Measurements from ENCODE around the gene NDUFB11.

The NDUFB11 gene

DNA sequence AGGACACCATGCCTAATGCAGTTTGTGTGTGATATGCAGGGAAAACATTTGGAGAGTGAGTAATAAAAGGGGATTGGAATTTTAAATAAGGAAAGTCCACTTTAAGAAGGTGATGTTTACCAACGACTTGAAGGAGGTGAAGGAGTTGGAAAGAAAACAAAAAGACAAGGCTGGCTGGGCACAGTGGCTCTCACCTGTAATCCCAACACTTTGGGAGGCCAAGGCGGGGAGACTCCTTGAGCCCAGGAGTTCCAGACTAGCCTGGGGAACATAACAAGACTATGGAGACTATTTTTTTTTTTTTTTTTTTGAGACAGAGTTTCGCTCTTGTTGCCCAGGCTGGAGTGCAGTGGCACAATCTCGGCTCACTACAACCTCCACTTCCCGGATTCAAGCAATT, 11.0 kb downstream of the NDUFB11 start:
- TF ChIP-seq FOXP2 (optimal IDR thresholded peaks at IDR 0.05; ENCODE audit: borderline replicate concordance, extremely low read depth, extremely low read length, insufficient read depth), result no peak
- no peak for TF ChIP-seq TAF1 (IDR thresholded peaks at IDR 0.05; ENCODE audit: borderline replicate concordance, insufficient read depth, low read length)
- no peak for TF ChIP-seq POLR2AphosphoS5 (IDR thresholded peaks at IDR 0.05; ENCODE audit: low read depth, low read length)
- TF ChIP-seq SIN3A (IDR thresholded peaks at IDR 0.05; ENCODE audit: borderline replicate concordance, insufficient read depth, low read length), result no peak
- TF ChIP-seq, protein P1, sequence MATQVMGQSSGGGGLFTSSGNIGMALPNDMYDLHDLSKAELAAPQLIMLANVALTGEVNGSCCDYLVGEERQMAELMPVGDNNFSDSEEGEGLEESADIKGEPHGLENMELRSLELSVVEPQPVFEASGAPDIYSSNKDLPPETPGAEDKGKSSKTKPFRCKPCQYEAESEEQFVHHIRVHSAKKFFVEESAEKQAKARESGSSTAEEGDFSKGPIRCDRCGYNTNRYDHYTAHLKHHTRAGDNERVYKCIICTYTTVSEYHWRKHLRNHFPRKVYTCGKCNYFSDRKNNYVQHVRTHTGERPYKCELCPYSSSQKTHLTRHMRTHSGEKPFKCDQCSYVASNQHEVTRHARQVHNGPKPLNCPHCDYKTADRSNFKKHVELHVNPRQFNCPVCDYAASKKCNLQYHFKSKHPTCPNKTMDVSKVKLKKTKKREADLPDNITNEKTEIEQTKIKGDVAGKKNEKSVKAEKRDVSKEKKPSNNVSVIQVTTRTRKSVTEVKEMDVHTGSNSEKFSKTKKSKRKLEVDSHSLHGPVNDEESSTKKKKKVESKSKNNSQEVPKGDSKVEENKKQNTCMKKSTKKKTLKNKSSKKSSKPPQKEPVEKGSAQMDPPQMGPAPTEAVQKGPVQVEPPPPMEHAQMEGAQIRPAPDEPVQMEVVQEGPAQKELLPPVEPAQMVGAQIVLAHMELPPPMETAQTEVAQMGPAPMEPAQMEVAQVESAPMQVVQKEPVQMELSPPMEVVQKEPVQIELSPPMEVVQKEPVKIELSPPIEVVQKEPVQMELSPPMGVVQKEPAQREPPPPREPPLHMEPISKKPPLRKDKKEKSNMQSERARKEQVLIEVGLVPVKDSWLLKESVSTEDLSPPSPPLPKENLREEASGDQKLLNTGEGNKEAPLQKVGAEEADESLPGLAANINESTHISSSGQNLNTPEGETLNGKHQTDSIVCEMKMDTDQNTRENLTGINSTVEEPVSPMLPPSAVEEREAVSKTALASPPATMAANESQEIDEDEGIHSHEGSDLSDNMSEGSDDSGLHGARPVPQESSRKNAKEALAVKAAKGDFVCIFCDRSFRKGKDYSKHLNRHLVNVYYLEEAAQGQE (IDR thresholded peaks at IDR 0.05; ENCODE audit: insufficient read depth in 1 of 2, low read depth in 2 of 2, low read length in 2 of 2), result no peak

DNA sequence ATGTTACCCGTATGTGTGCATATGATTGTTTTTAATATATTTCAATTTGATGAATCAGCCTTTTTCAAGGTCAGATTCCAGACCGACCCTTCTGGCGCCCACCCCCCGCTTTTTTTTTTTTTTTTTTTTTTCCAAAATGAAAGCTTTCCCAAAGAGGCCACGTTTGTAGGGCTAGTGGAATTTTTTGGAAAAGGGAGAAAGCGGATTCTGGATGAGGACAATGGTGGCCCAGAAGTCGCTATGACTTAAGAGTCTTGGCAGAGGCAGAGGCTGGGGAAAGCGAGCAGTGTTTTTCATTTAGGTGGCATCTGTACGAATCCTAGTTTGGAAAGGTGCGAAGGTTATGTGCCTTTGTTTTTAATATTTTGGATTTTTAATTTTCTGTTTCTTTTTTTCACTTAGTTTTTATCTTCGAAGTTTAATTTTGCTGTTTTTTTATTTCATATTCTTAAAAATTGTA, 14.6 kb downstream of the NDUFB11 start:
- TF ChIP-seq FOXP2 (optimal IDR thresholded peaks at IDR 0.05; ENCODE audit: borderline replicate concordance, extremely low read depth, extremely low read length, insufficient read depth), result no peak
- TF ChIP-seq POLR2AphosphoS5 (IDR thresholded peaks at IDR 0.05; ENCODE audit: low read depth, low read length), result no peak
- TF ChIP-seq, protein P1 (IDR thresholded peaks at IDR 0.05; ENCODE audit: insufficient read depth in 1 of 2, low read depth in 2 of 2, low read length in 2 of 2), result no peak

DNA sequence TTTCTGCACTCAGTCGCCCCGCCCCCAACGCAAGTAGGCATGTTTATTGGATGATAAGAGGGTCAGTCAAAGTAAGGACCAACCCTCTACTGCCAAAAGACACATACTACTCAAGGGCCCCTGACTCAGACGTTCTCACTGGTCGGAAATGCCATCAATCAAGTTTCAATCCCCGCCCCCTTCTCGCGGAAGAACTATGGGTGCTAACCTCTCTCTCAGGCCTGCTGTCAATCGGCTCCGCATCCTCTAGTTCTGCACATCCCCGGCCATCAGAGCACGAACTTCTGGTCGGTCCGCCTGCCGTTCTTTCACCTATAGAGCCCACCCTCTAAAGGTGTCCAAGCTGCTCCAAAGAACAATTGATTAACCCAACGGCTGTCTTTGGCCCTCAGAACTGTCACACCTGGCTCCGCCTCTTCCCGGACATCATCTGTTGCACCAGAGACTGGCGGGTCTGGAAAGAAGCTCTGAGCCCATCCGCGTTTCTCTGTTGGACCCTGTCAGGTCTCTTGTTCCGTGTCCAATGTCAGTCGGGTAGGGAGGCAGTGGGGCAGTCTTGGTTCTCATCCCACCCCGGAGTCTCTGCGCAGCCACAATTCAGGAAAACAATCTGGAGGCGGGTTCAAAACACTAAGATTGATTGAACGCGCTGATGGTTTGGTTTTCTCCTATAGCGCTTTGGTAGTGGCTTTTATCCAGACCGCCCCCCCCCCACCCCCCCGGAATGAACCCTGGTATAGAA, 15.2 kb downstream of the NDUFB11 start:
- TF ChIP-seq TAF1 (IDR thresholded peaks at IDR 0.05; ENCODE audit: borderline replicate concordance, insufficient read depth, low read length), result peak; percentile 61; the same call in 1 of the 2 replicates
- TF ChIP-seq, protein P1 (IDR thresholded peaks at IDR 0.05; ENCODE audit: insufficient read depth in 1 of 2, low read depth in 2 of 2, low read length in 2 of 2), result no peak
- no peak; the same call in 1 of the 2 replicates for TF ChIP-seq POLR2AphosphoS5 (IDR thresholded peaks at IDR 0.05; ENCODE audit: low read depth, low read length)
- 0 out of 2 replicates have a peak, but pooled peaks have one; percentile 10 for TF ChIP-seq SIN3A (IDR thresholded peaks at IDR 0.05; ENCODE audit: borderline replicate concordance, insufficient read depth, low read length)
- no peak for TF ChIP-seq FOXP2 (optimal IDR thresholded peaks at IDR 0.05; ENCODE audit: borderline replicate concordance, extremely low read depth, extremely low read length, insufficient read depth)

DNA sequence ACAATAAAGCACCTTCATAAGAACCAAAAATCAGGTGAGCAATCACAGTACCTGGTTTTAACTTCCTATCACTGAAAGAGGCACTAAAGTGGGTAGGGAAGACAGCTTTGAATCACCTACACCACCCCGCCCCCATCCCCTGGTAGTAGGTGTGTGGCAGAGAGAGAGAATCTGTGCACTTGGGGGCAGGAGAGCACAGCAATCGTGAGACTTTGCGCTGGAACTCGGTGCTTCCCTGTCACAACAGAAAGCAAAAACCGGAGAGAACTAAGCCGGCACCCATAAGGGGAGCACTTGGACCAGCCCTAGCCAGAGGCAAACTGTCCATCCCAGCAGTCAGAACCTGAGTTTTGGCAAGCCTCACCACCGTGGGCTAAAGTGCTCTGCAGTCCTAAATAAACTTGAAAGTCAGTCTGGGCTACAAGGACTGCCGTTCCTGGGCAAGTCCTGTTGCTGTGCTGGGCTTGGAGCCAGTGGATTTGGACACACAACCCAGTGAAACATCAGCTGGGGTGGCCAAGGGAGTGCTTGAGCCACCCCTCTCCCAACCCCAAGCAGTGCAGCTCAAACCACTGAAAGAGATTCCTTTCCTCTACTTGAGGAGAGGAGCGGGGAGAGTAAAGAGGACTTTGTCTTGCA, 32.1 kb downstream of the NDUFB11 start:
- TF ChIP-seq SIN3A (IDR thresholded peaks at IDR 0.05; ENCODE audit: borderline replicate concordance, insufficient read depth, low read length), result no peak
- TF ChIP-seq POLR2AphosphoS5 (IDR thresholded peaks at IDR 0.05; ENCODE audit: low read depth, low read length), result no peak
- no peak for TF ChIP-seq TAF1 (IDR thresholded peaks at IDR 0.05; ENCODE audit: borderline replicate concordance, insufficient read depth, low read length)
- TF ChIP-seq, protein P1 (IDR thresholded peaks at IDR 0.05; ENCODE audit: insufficient read depth in 1 of 2, low read depth in 2 of 2, low read length in 2 of 2), result no peak
- no peak for TF ChIP-seq FOXP2 (optimal IDR thresholded peaks at IDR 0.05; ENCODE audit: borderline replicate concordance, extremely low read depth, extremely low read length, insufficient read depth)

Measured in PFSK-1 (cell line).